Epithelial cell of esophagus (primary cell): ENCODE data around the gene CHAC1.

Experiments used
- DNase-seq: peaks from one replicate; pipeline ENCODE4 v3.0.0; 2010; ENCODE audit warnings: low read depth
- H3K4me3 ChIP-seq: 2 replicates; pipeline ENCODE4 v1.5.1; 2011; ENCODE audit warnings: mild to moderate bottlenecking, low read length, control low read depth
- CTCF ChIP-seq: IDR thresholded peaks from 2 replicates; pipeline ENCODE4 v1.5.1; 2011; ENCODE audit warnings: low read depth, mild to moderate bottlenecking, low read length, control low read depth, inconsistent platforms; ENCODE audit not compliant: insufficient read depth; ENCODE audit errors: missing control alignments

The CHAC1 gene

DNA sequence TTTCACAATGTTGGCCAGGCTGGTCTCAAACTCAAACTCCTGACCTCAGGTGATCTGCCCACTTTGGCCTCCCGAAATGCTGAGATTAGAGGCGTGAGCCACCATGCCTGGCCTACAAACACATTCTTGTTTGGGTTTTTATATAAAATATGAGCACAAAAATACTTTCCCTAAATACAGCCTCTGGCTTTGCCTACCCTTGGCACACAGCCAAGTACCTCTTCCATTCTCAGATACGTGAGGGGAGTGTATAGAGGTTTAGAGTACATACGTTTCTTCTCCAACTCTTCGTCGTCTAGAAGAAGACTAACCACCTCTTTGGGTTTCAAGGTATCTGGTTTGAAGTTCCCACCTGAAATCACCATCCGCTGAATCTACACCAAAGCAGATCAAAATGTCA, 33.5 kb downstream of the CHAC1 start:
- TF ChIP-seq CTCF, result no peak
- H3K4me3 ChIP-seq, result no peak overlapping the region
- no peak for DNase-seq

GRCh38 chr15:40988156-40988555, 34.9 kb downstream of the CHAC1 start:
- no peak for TF ChIP-seq CTCF
- H3K4me3 ChIP-seq, result no peak overlapping the region
- DNase-seq, result no peak

GRCh38 chr15:40990080-40990479, 36.8 kb downstream of the CHAC1 start:
- no peak overlapping the region for H3K4me3 ChIP-seq
- DNase-seq, result no peak
- TF ChIP-seq CTCF, result no peak

DNA sequence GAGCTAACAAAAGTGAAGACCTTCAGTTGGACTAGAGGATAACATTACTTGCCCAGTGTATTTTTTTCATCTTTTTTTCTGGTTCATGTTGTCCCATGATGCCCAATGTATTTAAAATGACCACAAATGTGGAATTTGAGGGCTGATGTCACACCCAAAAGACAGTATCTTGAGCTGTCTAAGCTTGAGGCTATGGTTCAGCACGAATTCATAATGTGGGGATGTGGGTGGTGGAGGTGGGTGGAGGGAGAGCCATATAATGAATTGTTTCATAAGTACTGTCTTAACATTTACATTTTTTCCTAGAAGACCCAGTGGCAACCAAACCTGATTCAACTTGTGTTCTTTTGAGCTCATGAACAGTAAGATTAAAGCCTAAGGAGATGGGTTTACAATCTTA, 37.5 kb downstream of the CHAC1 start:
- H3K4me3 ChIP-seq, result no peak overlapping the region
- DNase-seq, result no peak
- TF ChIP-seq CTCF, result no peak

DNA sequence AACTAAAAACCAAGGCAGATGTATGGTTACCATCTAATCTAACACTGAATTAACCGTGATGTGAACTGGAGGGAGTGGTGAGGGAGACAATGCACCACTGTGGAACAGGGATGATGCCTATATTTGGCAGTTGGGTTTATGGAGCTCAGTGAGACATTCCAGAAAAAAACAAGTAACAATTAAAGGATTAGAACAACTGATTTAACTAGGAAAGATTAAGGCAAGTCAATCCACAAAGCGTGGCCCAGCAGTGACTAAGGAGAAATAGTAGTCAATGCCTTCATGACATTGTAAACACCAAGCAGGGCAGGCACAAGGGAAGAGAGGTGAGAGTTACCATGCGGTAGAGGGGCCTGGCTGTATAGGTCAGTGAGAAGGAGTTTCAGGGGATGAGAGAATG, 38.1 kb downstream of the CHAC1 start:
- H3K4me3 ChIP-seq, result no peak overlapping the region
- DNase-seq, result no peak
- TF ChIP-seq CTCF, result no peak

DNA sequence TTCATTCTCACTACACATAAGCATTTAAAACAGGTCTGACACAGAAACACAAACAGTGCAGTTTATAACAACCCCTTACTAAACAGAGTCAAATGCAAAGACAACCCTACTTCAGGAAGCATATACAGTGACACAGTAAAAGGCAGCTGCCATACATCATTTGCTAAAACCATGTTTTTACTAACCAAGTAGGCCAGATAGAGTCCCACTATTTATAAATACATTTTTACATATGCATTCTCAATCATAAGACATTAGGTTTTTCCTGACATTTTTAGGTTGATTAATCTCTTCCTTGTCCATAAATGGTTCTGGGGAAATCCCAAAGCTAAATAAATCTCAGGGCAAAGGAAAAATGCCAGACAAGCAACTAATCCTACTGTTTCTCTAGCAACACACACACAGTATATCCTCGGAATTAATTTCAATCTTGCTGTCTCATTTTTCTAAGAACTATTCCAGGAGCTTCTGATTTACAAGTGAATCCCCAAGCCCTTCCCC, 39.0 kb downstream of the CHAC1 start:
- TF ChIP-seq CTCF, result no peak
- no peak for DNase-seq
- H3K4me3 ChIP-seq, result no peak overlapping the region

- TF ChIP-seq CTCF, result no peak
- DNase-seq, result no peak
- no peak overlapping the region for H3K4me3 ChIP-seq
Measured at GRCh38 chr15:40992825-40993224, 39.6 kb downstream of the CHAC1 start.
